NCI-H2107 treated with DMSO at 0.1 percent for 48 hours (cell line): ENCODE data around the gene ATP13A2.

Experiments
- DNase-seq: peaks from one replicate; lab custom pipeline; 2025; ENCODE audit not compliant: unreplicated experiment; lab: John Stamatoyannopoulos, UW

ATP13A2 gene, protein sequence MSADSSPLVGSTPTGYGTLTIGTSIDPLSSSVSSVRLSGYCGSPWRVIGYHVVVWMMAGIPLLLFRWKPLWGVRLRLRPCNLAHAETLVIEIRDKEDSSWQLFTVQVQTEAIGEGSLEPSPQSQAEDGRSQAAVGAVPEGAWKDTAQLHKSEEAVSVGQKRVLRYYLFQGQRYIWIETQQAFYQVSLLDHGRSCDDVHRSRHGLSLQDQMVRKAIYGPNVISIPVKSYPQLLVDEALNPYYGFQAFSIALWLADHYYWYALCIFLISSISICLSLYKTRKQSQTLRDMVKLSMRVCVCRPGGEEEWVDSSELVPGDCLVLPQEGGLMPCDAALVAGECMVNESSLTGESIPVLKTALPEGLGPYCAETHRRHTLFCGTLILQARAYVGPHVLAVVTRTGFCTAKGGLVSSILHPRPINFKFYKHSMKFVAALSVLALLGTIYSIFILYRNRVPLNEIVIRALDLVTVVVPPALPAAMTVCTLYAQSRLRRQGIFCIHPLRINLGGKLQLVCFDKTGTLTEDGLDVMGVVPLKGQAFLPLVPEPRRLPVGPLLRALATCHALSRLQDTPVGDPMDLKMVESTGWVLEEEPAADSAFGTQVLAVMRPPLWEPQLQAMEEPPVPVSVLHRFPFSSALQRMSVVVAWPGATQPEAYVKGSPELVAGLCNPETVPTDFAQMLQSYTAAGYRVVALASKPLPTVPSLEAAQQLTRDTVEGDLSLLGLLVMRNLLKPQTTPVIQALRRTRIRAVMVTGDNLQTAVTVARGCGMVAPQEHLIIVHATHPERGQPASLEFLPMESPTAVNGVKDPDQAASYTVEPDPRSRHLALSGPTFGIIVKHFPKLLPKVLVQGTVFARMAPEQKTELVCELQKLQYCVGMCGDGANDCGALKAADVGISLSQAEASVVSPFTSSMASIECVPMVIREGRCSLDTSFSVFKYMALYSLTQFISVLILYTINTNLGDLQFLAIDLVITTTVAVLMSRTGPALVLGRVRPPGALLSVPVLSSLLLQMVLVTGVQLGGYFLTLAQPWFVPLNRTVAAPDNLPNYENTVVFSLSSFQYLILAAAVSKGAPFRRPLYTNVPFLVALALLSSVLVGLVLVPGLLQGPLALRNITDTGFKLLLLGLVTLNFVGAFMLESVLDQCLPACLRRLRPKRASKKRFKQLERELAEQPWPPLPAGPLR

DNA sequence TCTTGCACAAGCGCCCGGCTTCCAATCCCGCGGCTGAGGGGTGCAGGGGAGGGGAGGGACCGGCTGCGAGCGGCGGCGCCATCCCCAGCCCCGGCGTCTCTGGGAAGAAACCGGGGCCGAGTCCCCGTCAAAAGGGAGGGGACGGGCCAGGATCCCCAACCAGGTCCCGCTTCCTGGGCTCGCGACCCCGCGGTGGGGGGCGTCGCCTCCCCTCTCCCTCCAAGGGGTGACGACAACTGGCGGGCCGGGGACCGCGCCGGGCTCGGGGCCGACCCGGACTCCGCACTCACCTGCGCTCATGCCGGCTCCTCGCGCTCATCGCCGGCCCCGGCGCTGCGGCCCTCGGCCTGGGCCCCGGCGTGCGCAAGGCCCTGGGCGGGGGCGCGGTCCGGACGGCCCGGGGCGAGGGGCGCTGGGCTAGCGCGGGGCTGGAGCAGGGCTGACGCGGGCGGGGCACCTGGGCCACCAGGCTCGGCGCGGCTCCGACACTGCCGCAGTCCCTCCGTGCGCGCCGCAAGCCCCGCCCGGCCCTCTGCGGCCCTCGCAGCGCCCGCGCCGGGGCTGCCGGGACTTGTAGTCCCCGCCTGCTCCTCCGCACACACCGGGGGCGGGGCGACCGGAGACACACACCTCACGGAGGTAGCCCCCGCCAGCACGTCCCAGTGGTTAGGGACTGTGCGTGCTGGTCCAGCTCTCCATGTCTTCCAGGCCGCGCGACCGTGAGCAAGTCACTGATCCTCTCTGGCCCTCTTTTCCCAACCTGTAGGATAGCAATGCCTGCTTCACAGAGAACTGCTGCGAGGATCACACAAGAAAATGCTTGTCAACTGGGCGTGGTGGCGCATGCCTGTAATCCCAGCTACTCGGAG lies at the start of gene ATP13A2:
Gene ATP13A2 (minus strand): TSS at position 490 of the 869 bp plus-strand sequence. CDS start 190 bp downstream, at position 300.
- peak; percentile 42 for DNase-seq

DNA sequence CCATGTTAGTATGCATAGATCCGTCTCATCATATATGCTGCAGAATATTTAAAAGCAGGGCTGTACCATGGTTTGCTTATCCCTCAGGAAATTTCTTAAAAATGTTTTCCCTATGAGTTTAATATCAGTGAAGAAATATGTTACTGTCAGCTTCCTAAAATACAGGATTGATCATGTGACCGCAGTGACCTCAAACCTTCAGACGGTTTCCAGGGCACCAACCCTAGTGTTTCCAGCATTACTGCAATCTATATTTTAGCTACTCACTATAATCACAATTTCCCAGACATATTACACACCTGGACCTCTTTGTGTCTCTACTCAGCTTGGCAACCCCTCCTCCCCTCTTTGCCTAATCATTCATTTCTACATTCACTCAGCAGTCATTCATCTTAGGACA lies 49.8 kb upstream of the ATP13A2 start:
- DNase-seq = no peak

DNA sequence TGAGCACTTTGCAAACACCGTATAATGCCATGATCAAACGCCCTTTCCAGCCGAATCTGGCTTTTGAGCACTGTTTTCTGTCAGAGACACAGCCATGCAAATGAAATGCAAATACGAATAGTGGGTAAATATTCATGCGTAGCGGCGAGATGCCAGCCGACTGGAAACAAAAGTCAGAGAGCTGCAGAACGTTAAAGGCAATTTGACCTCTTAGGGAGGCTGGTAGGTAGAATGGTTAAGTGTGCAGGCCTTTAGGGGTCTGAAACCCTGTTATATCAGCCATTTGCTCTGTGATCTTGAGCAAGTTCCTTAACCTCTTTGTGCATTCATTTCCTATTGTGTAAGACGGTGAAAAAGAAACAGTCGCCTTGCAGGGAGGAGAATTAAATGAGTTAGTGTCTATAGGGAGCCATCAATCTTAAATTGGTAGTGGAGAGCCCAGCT lies 48.6 kb upstream of the ATP13A2 start:
- no peak for DNase-seq

DNA sequence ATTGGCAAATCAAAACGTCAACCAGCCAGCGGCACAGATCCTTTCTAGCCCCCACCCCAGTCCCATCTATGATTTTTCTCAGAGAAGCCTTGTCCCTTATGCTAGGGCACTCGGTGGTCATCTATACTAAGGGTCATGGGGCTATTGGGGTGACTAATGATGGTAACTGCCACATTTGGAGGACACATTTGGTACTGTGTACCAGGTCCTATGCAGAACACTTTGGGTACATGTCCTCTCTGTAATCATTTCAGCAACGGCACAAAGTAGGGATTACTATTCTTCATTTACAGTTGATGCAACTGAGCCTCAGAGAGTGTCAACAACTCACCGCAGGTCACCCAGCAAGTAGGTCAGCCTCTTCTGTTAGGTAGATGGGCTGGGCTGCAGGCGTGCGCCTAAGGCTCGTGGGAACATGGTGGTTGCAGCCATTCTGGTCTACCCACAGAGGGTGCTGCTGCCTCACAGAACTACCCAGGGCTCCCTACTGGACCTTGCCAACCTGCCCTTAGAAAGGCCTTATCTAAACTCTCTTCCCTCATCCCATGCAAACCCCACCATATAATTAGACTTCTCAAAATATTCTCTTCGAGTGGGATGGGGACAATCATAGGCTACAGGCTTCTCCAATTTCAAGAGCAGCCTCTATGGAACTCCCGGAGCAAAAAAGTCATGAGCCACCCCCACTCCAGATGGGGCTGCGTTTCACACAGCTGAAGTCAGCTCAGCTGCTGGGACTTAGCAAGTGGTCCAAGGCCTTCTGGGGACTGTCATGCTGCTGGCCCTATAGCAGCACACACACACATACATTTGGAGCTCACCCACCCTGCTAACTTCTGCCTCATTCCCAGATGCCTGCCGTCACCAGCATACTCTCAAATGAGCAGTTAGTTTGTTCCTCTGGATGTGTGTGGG lies 47.9 kb upstream of the ATP13A2 start:
- peak; percentile 43 for DNase-seq

DNA sequence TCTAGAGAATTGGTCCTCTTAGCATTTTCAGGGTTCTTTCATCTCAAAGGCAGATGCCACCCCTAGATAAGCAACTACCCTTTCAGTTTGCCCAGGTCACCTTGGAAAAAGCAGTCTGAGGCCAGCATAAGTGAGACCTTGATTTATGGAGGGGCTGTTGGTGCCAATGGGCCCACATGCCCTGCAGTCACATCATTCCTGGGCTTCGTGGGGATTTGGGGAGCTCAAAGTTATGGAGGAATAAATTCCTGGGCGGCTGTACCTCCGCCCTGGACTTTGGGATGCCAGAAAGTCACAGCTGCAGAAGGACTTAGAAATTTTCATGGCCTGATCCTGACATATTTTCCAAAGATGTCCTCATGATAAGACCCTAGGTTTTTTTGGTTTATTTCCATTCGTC lies 44.8 kb upstream of the ATP13A2 start:
- DNase-seq = no peak

DNA sequence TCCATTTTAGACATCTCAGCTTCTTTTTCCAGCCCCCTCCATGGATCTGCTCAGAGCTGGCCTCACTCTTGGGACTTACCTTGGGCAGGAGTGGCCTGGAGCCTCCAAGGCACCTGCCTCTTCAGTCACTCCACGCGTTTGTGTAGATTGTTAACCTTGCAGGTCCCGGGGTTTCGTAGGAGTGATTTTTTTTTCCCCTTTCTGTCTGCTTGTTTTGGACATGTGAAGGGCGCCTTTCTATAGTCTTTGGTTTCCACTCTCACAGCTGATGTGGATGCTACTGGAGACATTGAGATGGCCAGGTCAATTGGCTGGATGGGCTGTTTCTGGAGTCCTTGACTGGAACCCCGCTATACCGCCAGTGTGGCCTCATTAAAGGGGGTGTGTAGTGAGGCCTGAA lies 44.1 kb upstream of the ATP13A2 start:
- no peak for DNase-seq

DNA sequence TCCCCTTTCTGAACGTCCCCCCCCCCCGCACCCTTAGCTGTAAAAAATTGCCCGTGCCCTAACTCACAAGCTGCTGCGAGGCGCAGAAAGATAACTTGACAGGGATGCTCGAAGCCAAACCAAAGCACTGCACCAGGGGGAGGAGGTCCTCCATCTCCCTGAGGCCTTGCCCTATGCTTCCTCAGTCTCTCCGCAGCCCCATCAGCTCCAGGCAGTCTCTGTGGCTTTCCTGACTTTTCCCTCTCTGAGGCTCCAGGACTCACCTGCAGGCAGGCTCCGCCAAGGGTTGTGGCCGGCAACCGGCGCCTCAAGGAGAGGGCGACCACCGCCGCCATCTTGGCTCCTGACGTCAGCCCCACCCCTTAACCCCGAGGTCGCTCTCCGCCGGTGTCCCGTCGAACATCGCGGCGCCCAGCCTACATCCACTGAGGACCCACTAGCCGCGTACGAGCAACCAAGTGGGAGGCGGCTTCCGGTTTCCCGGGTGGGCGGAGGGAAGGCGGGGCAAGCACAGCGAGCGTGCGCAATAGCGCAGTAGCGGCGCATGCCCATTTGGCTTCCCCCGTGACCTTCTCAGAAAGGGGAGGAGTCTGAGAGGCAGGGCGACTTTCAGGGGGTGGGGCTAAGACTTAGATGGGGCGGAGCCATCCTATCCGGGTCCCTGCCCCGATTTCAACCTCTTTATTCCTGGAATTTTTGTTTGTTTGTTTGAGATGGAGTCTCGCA lies 42.1 kb upstream of the ATP13A2 start, which contains the start of gene SDHB:
Gene SDHB (minus strand): TSS at position 348 of the 726 bp plus-strand sequence. CDS start 13 bp downstream, at position 335.
- peak; percentile 85 for DNase-seq

DNA sequence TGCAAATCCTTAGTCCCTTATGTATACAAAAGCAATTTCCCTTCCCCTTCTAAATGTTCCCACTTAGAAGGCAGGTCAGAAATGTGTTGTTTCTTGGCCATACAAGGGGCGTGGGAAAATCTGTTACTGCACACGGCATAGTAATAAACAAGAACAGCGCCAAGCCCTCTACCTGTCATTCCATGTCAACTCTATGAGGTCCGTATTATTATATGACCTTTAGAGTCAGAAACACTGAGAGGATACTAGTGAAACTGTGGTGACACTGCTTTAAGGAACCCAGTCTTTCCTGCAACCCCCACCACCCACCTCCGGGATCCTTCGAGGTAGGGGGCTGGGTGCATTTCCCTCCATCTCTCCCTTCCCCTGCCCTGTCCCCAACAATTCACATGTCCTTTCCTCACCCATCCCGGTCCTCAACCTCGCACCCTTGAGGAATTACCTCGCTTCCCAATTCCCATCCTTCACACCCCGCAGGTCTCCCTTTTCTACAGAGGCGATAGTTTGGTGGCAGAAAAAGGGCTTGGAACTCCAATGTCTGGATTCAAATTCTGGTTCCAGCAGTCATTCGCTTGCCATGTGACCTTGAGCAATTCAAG lies 41.5 kb upstream of the ATP13A2 start:
- no peak for DNase-seq

DNA sequence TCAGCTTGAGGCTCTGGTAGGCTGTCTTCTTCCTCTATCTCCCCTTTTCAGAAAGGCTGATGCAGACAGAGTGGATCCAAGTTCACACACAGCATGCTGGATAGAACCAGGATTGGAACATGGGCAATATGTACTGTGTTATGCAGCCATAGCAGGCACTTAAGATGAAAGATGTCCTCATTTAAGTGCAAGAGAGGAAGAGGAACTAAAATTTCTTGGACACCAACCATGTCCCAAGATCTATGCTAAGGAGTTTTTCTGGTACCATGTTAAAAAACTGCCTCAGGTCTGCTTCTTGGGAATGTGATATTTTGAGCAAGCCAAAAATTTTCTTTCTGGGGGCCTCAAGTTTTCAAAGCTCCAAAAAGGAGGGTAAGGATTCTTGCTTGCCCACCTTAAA lies 40.9 kb upstream of the ATP13A2 start:
- no peak for DNase-seq

DNA sequence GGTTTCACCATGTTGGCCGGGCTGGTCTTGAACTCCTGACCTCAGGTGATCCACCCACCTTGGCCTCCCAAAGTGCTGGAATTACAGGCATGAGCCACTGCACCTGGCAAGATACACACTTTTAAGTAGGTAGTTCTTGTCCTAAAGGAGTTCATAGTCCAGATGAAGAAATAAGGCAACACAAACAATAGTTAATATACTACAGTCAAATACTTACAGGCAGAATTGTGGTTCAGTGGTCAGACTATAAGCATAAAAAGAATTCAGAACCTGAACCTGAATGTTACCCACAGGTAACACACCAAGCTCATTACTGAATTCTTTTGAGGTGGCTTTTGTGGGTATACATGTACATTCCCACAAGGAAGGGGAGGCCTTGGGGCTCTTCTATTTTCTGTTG lies 40.3 kb upstream of the ATP13A2 start:
- DNase-seq = no peak

DNA sequence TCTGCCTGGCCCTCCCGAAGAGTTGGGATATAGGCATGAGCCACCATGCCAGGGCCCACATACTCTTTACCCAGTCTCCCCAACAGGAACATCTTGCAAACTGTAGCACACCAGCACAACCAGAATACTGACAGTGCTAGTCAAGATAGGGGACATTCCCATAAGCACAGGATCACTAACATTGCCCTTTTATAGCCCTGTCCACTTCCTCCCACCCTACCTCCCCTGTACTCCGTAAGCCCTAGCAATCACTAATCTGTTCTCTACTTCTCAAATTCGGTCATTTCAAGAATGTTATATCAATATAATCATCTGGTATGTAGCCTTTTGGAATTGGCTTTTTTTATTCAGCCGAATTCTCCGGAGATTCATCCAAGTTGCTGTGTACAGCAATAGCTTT lies 36.2 kb upstream of the ATP13A2 start:
- DNase-seq = no peak

DNA sequence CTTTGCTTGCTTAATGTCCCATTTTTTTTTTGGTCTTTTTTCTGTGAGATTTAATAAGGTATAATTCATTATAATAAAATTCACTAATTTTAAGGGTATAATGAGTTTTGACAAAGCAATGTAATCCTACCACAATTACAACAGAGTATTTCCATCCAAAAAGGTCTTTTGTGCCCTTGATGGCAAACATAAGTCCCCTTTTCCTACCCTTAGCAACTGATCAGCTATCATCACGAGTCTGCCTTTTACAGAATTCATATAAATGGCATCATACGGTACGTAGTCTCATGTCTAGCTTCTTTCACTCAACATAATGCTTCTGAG lies 34.6 kb upstream of the ATP13A2 start:
- DNase-seq = peak; percentile 42

DNA sequence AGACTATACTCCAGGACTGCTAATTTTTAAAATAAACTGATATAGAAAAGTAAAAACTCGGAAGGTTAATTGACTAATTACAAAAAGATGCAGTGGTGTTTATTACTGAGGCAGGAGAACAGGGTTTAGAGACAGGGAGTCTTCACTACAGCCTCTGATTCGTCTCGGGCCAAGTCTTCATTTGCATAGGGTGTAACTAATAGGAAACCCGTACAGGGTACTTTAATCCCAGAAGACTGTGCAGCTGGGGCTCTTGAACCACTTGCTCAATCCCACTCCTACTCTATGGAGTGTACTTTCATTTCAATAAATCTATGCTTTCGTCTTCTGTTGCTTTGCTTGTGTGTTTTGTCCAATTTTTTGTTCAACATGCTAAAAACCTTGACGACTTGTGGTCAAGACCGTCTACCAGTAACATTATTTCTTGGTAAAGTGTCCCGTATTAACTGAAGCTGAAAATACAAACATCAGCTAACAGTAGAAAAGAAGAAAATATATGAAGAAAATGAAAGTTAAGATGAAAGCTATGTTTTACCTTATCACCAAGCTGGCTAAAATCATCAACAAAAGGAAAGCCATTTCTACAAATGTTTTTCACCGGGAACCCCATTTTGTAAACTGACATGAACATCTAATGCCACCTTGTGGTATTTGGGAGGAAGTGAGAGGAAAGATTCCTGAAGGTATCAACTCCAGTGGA lies 34.1 kb upstream of the ATP13A2 start:
- peak; percentile 47 for DNase-seq

DNA sequence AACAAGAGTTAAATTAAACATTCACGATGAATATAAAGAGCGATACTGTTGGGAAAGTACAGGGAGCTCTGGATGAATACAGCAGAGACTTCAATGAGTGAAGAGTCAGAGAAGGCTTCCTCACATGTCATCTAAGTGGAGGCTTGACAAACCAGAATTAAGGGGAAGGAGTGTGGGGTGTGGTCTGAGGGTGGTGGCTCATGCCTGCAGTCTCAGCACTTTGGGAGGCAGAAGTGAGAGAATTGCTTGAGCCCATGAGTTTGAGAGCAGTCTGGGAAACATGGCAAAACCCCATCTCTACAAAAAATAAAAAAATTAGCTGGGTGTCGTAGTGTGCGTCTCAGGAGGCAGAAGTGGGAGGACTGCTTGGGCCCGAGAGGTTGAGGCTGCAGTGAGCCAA lies 33.4 kb upstream of the ATP13A2 start:
- DNase-seq = no peak

DNA sequence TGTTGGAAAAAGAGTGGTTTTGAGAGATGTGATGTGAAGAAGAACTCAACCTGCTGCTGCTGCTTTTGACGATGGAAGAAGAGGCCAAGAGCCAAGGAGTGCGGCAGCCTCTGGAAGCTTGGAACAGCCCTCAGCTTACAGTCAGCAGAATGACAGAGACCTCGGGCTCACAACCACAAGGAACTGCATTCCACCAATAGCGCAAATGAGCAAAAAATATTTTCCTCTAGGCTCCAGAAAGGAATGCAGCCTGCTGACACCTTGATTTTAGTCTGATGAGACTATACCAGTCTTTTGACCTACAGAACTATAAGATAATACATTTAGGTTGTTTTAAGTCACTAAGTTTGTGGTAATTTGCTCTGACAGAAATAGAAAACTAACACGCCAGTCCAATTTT lies 31.9 kb upstream of the ATP13A2 start:
- no peak for DNase-seq

DNA sequence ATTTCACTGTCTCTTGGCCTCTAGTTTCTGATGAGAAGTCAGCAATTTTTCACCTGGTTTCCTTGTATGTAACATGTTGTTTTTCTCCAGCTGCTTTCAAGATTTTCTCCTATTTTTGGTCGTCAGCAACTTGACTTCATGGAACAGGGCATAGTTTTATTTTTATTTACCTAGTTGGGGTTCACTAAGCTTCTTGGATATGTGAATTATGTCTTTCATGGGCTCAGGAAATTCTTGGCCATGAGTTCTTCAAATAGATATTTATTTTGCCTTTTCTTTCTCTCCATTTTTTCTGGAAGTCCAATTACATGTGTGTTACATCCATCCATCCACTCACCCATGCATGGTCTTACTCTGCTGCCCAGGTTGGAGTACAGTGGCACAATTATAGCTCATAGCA lies 28.4 kb upstream of the ATP13A2 start:
- no peak for DNase-seq

DNA sequence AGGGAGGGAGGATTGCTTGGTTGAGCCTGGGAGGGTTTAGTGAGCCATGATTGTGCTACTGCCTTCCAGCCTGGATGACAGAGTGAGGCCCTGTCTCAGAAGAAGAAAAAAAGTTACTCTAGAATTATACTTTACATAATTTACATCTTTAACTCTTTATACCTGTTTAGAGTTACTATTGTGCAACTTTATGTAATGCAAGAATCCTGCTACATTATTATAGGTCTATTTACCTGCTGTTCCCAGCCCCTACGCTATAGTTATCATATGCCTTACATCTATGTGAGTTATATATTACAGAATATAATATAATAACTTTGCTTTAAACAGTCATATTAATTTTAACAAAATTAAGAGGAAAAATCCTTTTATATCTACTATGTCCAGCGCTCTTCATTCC lies 27.8 kb upstream of the ATP13A2 start:
- no peak for DNase-seq

DNA sequence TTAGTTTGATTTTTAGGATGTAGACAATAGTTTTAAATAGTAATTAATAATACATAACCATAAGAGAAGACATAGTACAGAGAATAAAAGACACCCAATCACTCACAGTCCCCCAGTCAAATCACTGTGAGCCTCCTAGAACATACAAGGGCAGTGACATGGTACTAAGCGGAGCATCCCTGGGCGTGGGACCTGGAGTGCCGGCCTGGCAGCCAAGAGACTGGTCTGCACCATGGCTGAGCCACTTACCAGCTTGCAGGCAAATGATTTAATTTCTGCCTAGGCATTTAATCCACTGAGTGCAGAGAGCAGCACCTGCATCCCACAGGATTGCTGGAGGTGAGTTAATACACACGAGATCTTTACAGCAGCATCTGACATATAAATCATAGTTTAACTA lies 21.8 kb upstream of the ATP13A2 start:
- DNase-seq = no peak
